GM12878 (cell line): Measurements from ENCODE around the gene MYO7B.

ENCODE experiments used
- ELK1 ChIP-seq: IDR thresholded peaks from 2 replicates; pipeline ENCODE4 v1.6.1; 2012; ENCODE audit warnings: low read depth, low read length, improper control_type of control experiment
- RCOR1 ChIP-seq: conservative IDR thresholded peaks from 2 replicates; pipeline ENCODE4 v1.6.1; 2012; ENCODE audit warnings: low read depth, low read length, improper control_type of control experiment
- TCF12 ChIP-seq: IDR thresholded peaks from 2 replicates; pipeline ENCODE4 v1.6.1; 2011; ENCODE audit warnings: low read depth, mild to moderate bottlenecking, low read length
- ZNF207 ChIP-seq: fragments of 450-650 bp; IDR thresholded peaks from 2 replicates; pipeline ENCODE4 v1.6.1; 2014; ENCODE audit warnings: antibody characterized with exemption, mild to moderate bottlenecking, borderline replicate concordance
- ZNF384 ChIP-seq: IDR thresholded peaks from 2 replicates; pipeline ENCODE4 v1.6.1; 2012; ENCODE audit warnings: low read depth, mild to moderate bottlenecking, low read length, improper control_type of control experiment, borderline replicate concordance

- TF ChIP-seq ZNF207: no peak
- no peak for TF ChIP-seq TCF12
- TF ChIP-seq ZNF384: no peak
- no peak for TF ChIP-seq ELK1
- TF ChIP-seq RCOR1: no peak
Measured at GRCh38 chr2:127654084-127654837, 118.8 kb downstream of the MYO7B start.
